HepG2 (cell line): ENCODE data around the gene BIRC7. TPM values are rescaled to one million over a fixed set of nuclear protein-coding genes. Genes with fewer than 3 reads are reported as not detected.

Experiments
- AGO2 ChIP-seq: fragments of 200-400 bp; formaldehyde crosslinking; optimal IDR thresholded peaks from 2 replicates; pipeline ENCODE3; 2017; ENCODE audit warnings: mild to moderate bottlenecking, low read depth, low read length, moderate library complexity
- ONECUT2 ChIP-seq: sonication (generic); formaldehyde crosslinking; IDR thresholded peaks from 2 replicates; pipeline ENCODE4 v1.4.0; 2020; ENCODE audit warnings: missing genetic modification reagents
- microRNA counts: library from miRNA; unstranded; fragments of <30 nt; microRNA quantifications from one replicate; lab custom pipeline; 2015
- microRNA-seq: library from miRNA; unstranded; fragments of <30 nt; microRNA quantifications from one replicate; pipeline ENCODE4, GENCODE V29; 2020
- polyA plus RNA-seq, 8 experiments: library from polyadenylated mRNA; depleted of rRNA in 3 of 8; stranded (reverse) in 7 of 8; unstranded in 1 of 8; fragments of >200 nt; fragmentation: Illumina TruSeq in 4 of 8; extraction: Trizol in 4 of 8; gene quantifications; 2 replicates each; pipeline versions ENCODE4 v1.2.1 to v1.2.3, GENCODE V29; 2011 to 2016; ENCODE audit warnings: low read depth in 4 of 8, missing spikeins in 1 of 8, mixed read lengths in 1 of 8; ENCODE audit not compliant: insufficient read depth in 1 of 8
- small RNA-seq, 3 experiments: library from RNA; depleted of rRNA; stranded (forward); fragments of <200 nt; gene quantifications; one replicate each; pipeline ENCODE3, GENCODE V24; 2012; ENCODE audit warnings: low read depth in 2 of 3, low replicate concordance in 1 of 3; ENCODE audit not compliant: insufficient read length in 3 of 3, insufficient read depth in 2 of 3
- total RNA-seq, 5 experiments: library from RNA; depleted of rRNA; stranded (reverse); fragments of >200 nt; fragmentation: Illumina TruSeq; extraction: Trizol; gene quantifications; 2 replicates each; pipeline ENCODE4 v1.2.3, GENCODE V29; 2016; ENCODE audit warnings: low read depth in 1 of 5

The BIRC7 gene
- total and polyA plus RNA-seq, 2 of the 13 experiments (the other 11 are each of a cell fraction or from before 2014, with no cell fraction given): 0.27 to 5.1 TPM

- TF ChIP-seq AGO2 (peak; percentile 60), ONECUT2 (CRISPR knock-in tag) (no peak)
These were observed 53.8 kb downstream of the BIRC7 start (continued) for GRCh38 chr20:63289311-63290135.

MicroRNAs encoded within 50 kb of the gene (microRNA counts, 767-probe panel; counts per million panel counts)
- microRNA hsa-miR-3196 (lab: Ali Mortazavi, UCI): not detected

Small RNA genes lying within 50 kb of the gene (microRNA-seq; reads per million reads assigned to microRNA genes)
- gene MIR3196 (not detected), gene MIR4326 (15.7 reads per million, percentile 52 among the genes with 10 or more reads in this experiment)

Small RNA genes lying within 50 kb of the gene (small RNA-seq; reads per million reads assigned to genes)
- gene MIR3196 (0 reads per million in 3 experiments), gene MIR4326 (0 to 5.8 (median 0.98) reads per million in 3 experiments)

Other genes starting within 250 kb of the BIRC7 start
- not detected in 2 replicates for gene BHLHE23, start 228.9 kb upstream of the BIRC7 start, total RNA-seq (2016; rRNA removed; fragmentation: Illumina TruSeq; extraction: Trizol)
- gene BHLHE23, start 228.9 kb upstream of the BIRC7 start, polyA plus RNA-seq (2011; rRNA removed): not detected in 2 replicates
- 37.7 and 39.8 TPM in 2 replicates for gene YTHDF1, start 19.8 kb upstream of the BIRC7 start, total RNA-seq (2016; rRNA removed; fragmentation: Illumina TruSeq; extraction: Trizol)
- 34.5 and 36.4 TPM in 2 replicates for gene YTHDF1, start 19.8 kb upstream of the BIRC7 start, polyA plus RNA-seq (2011; rRNA removed)
- not detected in 2 replicates for gene NKAIN4, start 18.6 kb downstream of the BIRC7 start, total RNA-seq (2016; rRNA removed; fragmentation: Illumina TruSeq; extraction: Trizol)
- not detected in 2 replicates for gene NKAIN4, start 18.6 kb downstream of the BIRC7 start, polyA plus RNA-seq (2011; rRNA removed)
- 51.4 and 132 TPM in 2 replicates for gene ARFGAP1, start 36.9 kb downstream of the BIRC7 start, total RNA-seq (2016; rRNA removed; fragmentation: Illumina TruSeq; extraction: Trizol)
- gene ARFGAP1, start 36.9 kb downstream of the BIRC7 start, polyA plus RNA-seq (2011; rRNA removed): 132 and 173 TPM in 2 replicates
- gene COL20A1, start 57.3 kb downstream of the BIRC7 start, total RNA-seq (2016; rRNA removed; fragmentation: Illumina TruSeq; extraction: Trizol): not detected in 2 replicates
- gene COL20A1, start 57.3 kb downstream of the BIRC7 start, polyA plus RNA-seq (2011; rRNA removed): 0.03 TPM in 1 of 2 replicates, not detected in the other
- gene CHRNA4, start 125.4 kb downstream of the BIRC7 start, total RNA-seq (2016; rRNA removed; fragmentation: Illumina TruSeq; extraction: Trizol): not detected in 2 replicates
- not detected in 2 replicates for gene CHRNA4, start 125.4 kb downstream of the BIRC7 start, polyA plus RNA-seq (2011; rRNA removed)
- gene KCNQ2, start 236.8 kb downstream of the BIRC7 start, total RNA-seq (2016; rRNA removed; fragmentation: Illumina TruSeq; extraction: Trizol): not detected in 2 replicates
- not detected in 2 replicates for gene KCNQ2, start 236.8 kb downstream of the BIRC7 start, polyA plus RNA-seq (2011; rRNA removed)